Keratinocyte (primary cell): ENCODE data around the gene CTSS. TPM values are rescaled to one million over a fixed set of nuclear protein-coding genes. Genes with fewer than 3 reads are reported as not detected.

Source experiments
- DNase-seq: peaks from one replicate; pipeline ENCODE4 v3.0.0-alpha.2; 2011; ENCODE audit warnings: low read depth, missing footprints, low spot score
- FAIRE-seq: peaks from 2 replicates; lab custom pipeline; 2011; peaks lifted over from hg19 to GRCh38; lab: Jason Lieb, UNC
- H2AFZ ChIP-seq: 2 replicates; pipeline ENCODE4 v1.6.0; 2012; ENCODE audit warnings: low read length, control low read depth, inconsistent platforms; ENCODE audit not compliant: control insufficient read depth
- H3K27ac ChIP-seq: 2 replicates; pipeline ENCODE4 v1.5.1; 2011; ENCODE audit warnings: low read length; ENCODE audit not compliant: control insufficient read depth, insufficient read depth
- H3K27me3 ChIP-seq: 3 replicates; pipeline ENCODE4 v1.6.0; 2011; ENCODE audit warnings: low read length; ENCODE audit not compliant: control insufficient read depth, insufficient read depth; ENCODE audit errors: extremely low read depth
- H3K36me3 ChIP-seq, 2 experiments: 2 replicates in 1 of 2; 3 replicates in 1 of 2; pipeline ENCODE4 v1.5.1; 2011; ENCODE audit warnings: low read length in 2 of 2, mild to moderate bottlenecking in 1 of 2; ENCODE audit not compliant: control insufficient read depth in 2 of 2, insufficient read depth in 2 of 2; ENCODE audit errors: extremely low read depth in 1 of 2
- H3K4me1 ChIP-seq: 3 replicates; pipeline ENCODE4 v1.5.1; 2011; ENCODE audit warnings: low read length; ENCODE audit not compliant: control insufficient read depth, insufficient read depth; ENCODE audit errors: extremely low read depth
- H3K4me2 ChIP-seq: 3 replicates; pipeline ENCODE4 v1.6.0; 2011; ENCODE audit warnings: low read depth, low read length; ENCODE audit not compliant: control insufficient read depth, insufficient read depth; ENCODE audit errors: extremely low read depth
- H3K4me3 ChIP-seq, 3 experiments: fragments of 200-600 bp in 1 of 3; sonication (generic) in 1 of 3; 2 replicates in 2 of 3; 3 replicates in 1 of 3; pipeline ENCODE4 v1.5.1; 2011 to 2016; ENCODE audit warnings: low read length in 3 of 3, mild to moderate bottlenecking in 3 of 3, control low read depth in 2 of 3, inconsistent platforms in 1 of 3, low read depth in 1 of 3, mixed read lengths in 1 of 3, mixed run types in 1 of 3, moderate library complexity in 1 of 3; ENCODE audit not compliant: control insufficient read depth in 2 of 3, insufficient read depth in 2 of 3; ENCODE audit errors: extremely low read depth in 1 of 3
- H3K79me2 ChIP-seq: 2 replicates; pipeline ENCODE4 v1.6.0; 2012; ENCODE audit warnings: low read length; ENCODE audit not compliant: control insufficient read depth, insufficient read depth
- H3K9ac ChIP-seq: 3 replicates; pipeline ENCODE4 v1.6.0; 2011; ENCODE audit warnings: low read length; ENCODE audit not compliant: control insufficient read depth, insufficient read depth; ENCODE audit errors: extremely low read depth
- H3K9me1 ChIP-seq: 3 replicates; pipeline ENCODE4 v1.6.0; 2011; ENCODE audit warnings: low read length; ENCODE audit not compliant: control insufficient read depth, insufficient read depth; ENCODE audit errors: extremely low read depth
- H3K9me3 ChIP-seq: 2 replicates; pipeline ENCODE4 v1.5.1; 2012; ENCODE audit warnings: low read depth, low read length; ENCODE audit not compliant: control insufficient read depth
- H4K20me1 ChIP-seq: 3 replicates; pipeline ENCODE4 v1.6.0; 2011; ENCODE audit warnings: low read length; ENCODE audit not compliant: control insufficient read depth, insufficient read depth; ENCODE audit errors: extremely low read depth
- EZH2 ChIP-seq: IDR thresholded peaks from one replicate; pipeline ENCODE4 v1.6.1; 2012; ENCODE audit warnings: inconsistent platforms, mild to moderate bottlenecking, low read length, moderate library complexity
- dilution Hi-C: fragments of 300-500 bp; cut with MboI; formaldehyde crosslinking; loops from one replicate; pipeline ENCODE4 v1.7.0; 2020; ENCODE audit warnings: low sequenced_read_pairs; ENCODE audit not compliant: extremely low pct_ligation_motif_present
- polyA plus RNA-seq, 5 experiments: library from polyadenylated mRNA; depleted of rRNA in 3 of 5; stranded (reverse) in 3 of 5; stranded (forward) in 1 of 5; unstranded in 1 of 5; fragments of >200 nt; gene quantifications; 1 replicate in 1 of 5; 2 replicates in 3 of 5; 3 replicates in 1 of 5; pipeline versions ENCODE4 v1.2.1 to v1.2.3, GENCODE V29; 2011 to 2012; ENCODE audit warnings: missing spikeins in 2 of 5, low read depth in 1 of 5, low replicate concordance in 1 of 5
- TF ChIP-seq, protein P1 (sequence below), 3 experiments: IDR thresholded peaks in 1 of 3; conservative IDR thresholded peaks in 1 of 3; optimal IDR thresholded peaks in 1 of 3; 2 replicates in 2 of 3; 3 replicates in 1 of 3; pipeline versions ENCODE3 to v1.5.1; 2011; ENCODE audit warnings: low read length in 3 of 3, mild to moderate bottlenecking in 3 of 3, moderate library complexity in 2 of 3, control low read depth in 1 of 3, inconsistent platforms in 1 of 3; ENCODE audit not compliant: insufficient read depth in 2 of 3; ENCODE audit errors: extremely low read depth in 1 of 3

Gene CTSS
- polyA plus RNA-seq, 1 donor (not counting 4 experiments of a cell fraction or from before 2014, with no cell fraction given), result 1.4 TPM

- peak overlapping the region; percentile 2 for H2AFZ ChIP-seq
- peaks cover 13% of the 10 kb centered on the region for H3K4me1 ChIP-seq
- no peaks in the 10 kb centered on the region for H3K9me1 ChIP-seq
- no peaks in the 10 kb centered on the region for H3K9me3 ChIP-seq
- no peak overlapping the region for H3K4me3 ChIP-seq
- no peak for FAIRE-seq
- H3K79me2 ChIP-seq, result no peaks in the 10 kb centered on the region
- TF ChIP-seq EZH2, result no peak
- TF ChIP-seq, protein P1, sequence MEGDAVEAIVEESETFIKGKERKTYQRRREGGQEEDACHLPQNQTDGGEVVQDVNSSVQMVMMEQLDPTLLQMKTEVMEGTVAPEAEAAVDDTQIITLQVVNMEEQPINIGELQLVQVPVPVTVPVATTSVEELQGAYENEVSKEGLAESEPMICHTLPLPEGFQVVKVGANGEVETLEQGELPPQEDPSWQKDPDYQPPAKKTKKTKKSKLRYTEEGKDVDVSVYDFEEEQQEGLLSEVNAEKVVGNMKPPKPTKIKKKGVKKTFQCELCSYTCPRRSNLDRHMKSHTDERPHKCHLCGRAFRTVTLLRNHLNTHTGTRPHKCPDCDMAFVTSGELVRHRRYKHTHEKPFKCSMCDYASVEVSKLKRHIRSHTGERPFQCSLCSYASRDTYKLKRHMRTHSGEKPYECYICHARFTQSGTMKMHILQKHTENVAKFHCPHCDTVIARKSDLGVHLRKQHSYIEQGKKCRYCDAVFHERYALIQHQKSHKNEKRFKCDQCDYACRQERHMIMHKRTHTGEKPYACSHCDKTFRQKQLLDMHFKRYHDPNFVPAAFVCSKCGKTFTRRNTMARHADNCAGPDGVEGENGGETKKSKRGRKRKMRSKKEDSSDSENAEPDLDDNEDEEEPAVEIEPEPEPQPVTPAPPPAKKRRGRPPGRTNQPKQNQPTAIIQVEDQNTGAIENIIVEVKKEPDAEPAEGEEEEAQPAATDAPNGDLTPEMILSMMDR (optimal IDR thresholded peaks at IDR 0.05 in 1 of 3, IDR thresholded peaks at IDR 0.05 in 1 of 3, conservative IDR thresholded peaks at IDR 0.05 in 1 of 3; ENCODE audit: extremely low read depth in 1 of 3, insufficient read depth in 2 of 3, low read length in 3 of 3), result no peak
- no peaks in the 10 kb centered on the region for H3K27me3 ChIP-seq
- no peaks in the 10 kb centered on the region for H4K20me1 ChIP-seq
- H3K9ac ChIP-seq, result peak overlapping the region; percentile 8
- peak overlapping the region; percentile 82 for H3K4me2 ChIP-seq
- no peaks in the 10 kb centered on the region for H3K36me3 ChIP-seq
- dilution Hi-C loops, result no loop called here
- DNase-seq, result peak; percentile 21
- peak overlapping the region; percentile 63 for H3K27ac ChIP-seq
Measured at GRCh38 chr1:150764617-150765101, 919 bp downstream of the CTSS start.

- no peaks in the 10 kb centered on the region for H3K79me2 ChIP-seq
- no peak for FAIRE-seq
- H2AFZ ChIP-seq, result no peak overlapping the region
- H3K9me1 ChIP-seq, result no peaks in the 10 kb centered on the region
- H3K9ac ChIP-seq, result no peak overlapping the region
- H3K9me3 ChIP-seq, result no peaks in the 10 kb centered on the region
- no peak overlapping the region for H3K27ac ChIP-seq
- H3K4me3 ChIP-seq, result no peak overlapping the region
- H3K4me1 ChIP-seq, result peaks cover 13% of the 10 kb centered on the region
- TF ChIP-seq, protein P1 (optimal IDR thresholded peaks at IDR 0.05 in 1 of 3, IDR thresholded peaks at IDR 0.05 in 1 of 3, conservative IDR thresholded peaks at IDR 0.05 in 1 of 3; ENCODE audit: extremely low read depth in 1 of 3, insufficient read depth in 2 of 3, low read length in 3 of 3), result no peak
- TF ChIP-seq EZH2, result no peak
- no peak overlapping the region for H3K4me2 ChIP-seq
- no peaks in the 10 kb centered on the region for H3K36me3 ChIP-seq
- dilution Hi-C loops, result no loop called here
- no peaks in the 10 kb centered on the region for H3K27me3 ChIP-seq
- no peaks in the 10 kb centered on the region for H4K20me1 ChIP-seq
- no peak for DNase-seq
Measured at GRCh38 chr1:150763018-150763417, 2.6 kb downstream of the CTSS start.
